ENCODE data around the gene ATG7.

- TF ChIP-seq CTCF (IDR thresholded peaks at IDR 0.05), result no peak
- TF ChIP-seq EZH2 (IDR thresholded peaks at IDR 0.05), result no peak
- TF ChIP-seq EZH2phosphoT487 (IDR thresholded peaks at IDR 0.05), result no peak
These were observed 46.2 kb upstream of the ATG7 start for GRCh38 chr3:11226042-11226370.

Measured in neural progenitor cell (in vitro differentiated cells).